NCI-H1048 (cell line): ENCODE measurements around the gene AVPR1B.

Experiments used
- DNase-seq: peaks from one replicate; lab custom pipeline; 2025; lab: John Stamatoyannopoulos, UW

AVPR1B gene

GRCh38 chr1:206112600-206113301 lies 4.4 kb downstream of the AVPR1B start:
- no peak for DNase-seq

GRCh38 chr1:206111271-206111927 lies 5.8 kb downstream of the AVPR1B start:
- no peak for DNase-seq

- DNase-seq = no peak
Measured at GRCh38 chr1:206110820-206111219, 6.4 kb downstream of the AVPR1B start.

GRCh38 chr1:206110161-206110560 lies 7.0 kb downstream of the AVPR1B start:
- no peak for DNase-seq

- DNase-seq = no peak
Measured at GRCh38 chr1:206109718-206110117, 7.5 kb downstream of the AVPR1B start.

GRCh38 chr1:206108635-206109034 lies 8.6 kb downstream of the AVPR1B start:
- no peak for DNase-seq

- no peak for DNase-seq
Measured at GRCh38 chr1:206107168-206107544, 10.0 kb downstream of the AVPR1B start.

- DNase-seq = peak; percentile 69
Measured at GRCh38 chr1:206106328-206107167, 10.6 kb downstream of the AVPR1B start.

- no peak for DNase-seq
Measured at GRCh38 chr1:206105464-206105995, 11.7 kb downstream of the AVPR1B start.

- DNase-seq = no peak
Measured at GRCh38 chr1:206103979-206104378, 13.2 kb downstream of the AVPR1B start.

GRCh38 chr1:206102292-206102936 lies 14.8 kb downstream of the AVPR1B start:
- DNase-seq = no peak

- DNase-seq = no peak
Measured at GRCh38 chr1:206101351-206102045, 15.7 kb downstream of the AVPR1B start.

GRCh38 chr1:206100226-206100815 lies 16.9 kb downstream of the AVPR1B start:
- DNase-seq = no peak

GRCh38 chr1:206098242-206098919 lies 18.8 kb downstream of the AVPR1B start:
- no peak for DNase-seq

- no peak for DNase-seq
Measured at GRCh38 chr1:206097381-206097780, 19.8 kb downstream of the AVPR1B start.

GRCh38 chr1:206094024-206094423 lies 23.2 kb downstream of the AVPR1B start:
- no peak for DNase-seq

GRCh38 chr1:206089341-206089740 lies 27.8 kb downstream of the AVPR1B start:
- DNase-seq = no peak

GRCh38 chr1:206087091-206087490 lies 30.1 kb downstream of the AVPR1B start:
- DNase-seq = no peak

GRCh38 chr1:206083750-206084149 lies 33.4 kb downstream of the AVPR1B start:
- no peak for DNase-seq
